HCT116 (cell line): Measurements from ENCODE around the gene MECP2. TPM values are rescaled to one million over a fixed set of nuclear protein-coding genes. Genes with fewer than 3 reads are reported as not detected.

Experiments used
- ATAC-seq: fragments of 200-7000 bp; cut with Tn5 transposase; 2 replicates; pipeline ENCODE4 v1.9.1; 2020; ENCODE audit warnings: mild to moderate bottlenecking, moderate library complexity
- BruUV-seq: library from RNA; stranded (reverse); fragments of 400-500 nt; replicated peaks from 2 replicates; lab custom pipeline; 2021; lab: Mats Ljungman, UMichigan
- CTCF ChIA-PET: fragments of 300-600 bp; sonication (Branson Sonifier 250); formaldehyde crosslinking; loops from one replicate; lab custom pipeline; 2021; ENCODE audit warnings: antibody characterized with exemption; lab: Charles Lee
- POLR2A ChIA-PET: fragments of 300-600, 350-600 bp; sonication (Branson Sonifier 250); formaldehyde crosslinking; loops from one replicate; lab custom pipeline; 2021; ENCODE audit warnings: antibody characterized with exemption; lab: Charles Lee
- RAD21 ChIA-PET, 2 experiments: fragments of 300-600 bp; sonication (Branson Sonifier 250); formaldehyde crosslinking; loops; one replicate each; lab custom pipeline; 2023; ENCODE audit warnings: low total read pairs in 2 of 2; ENCODE audit not compliant: uncharacterized antibody in 2 of 2, unreplicated experiment in 2 of 2, low non-redundant PET in 1 of 2; lab: Charles Lee
- DNase-seq: peaks from one replicate; pipeline ENCODE4 v3.0.0-alpha.2; 2010; ENCODE audit warnings: low read depth, low spot score
- H2AFZ ChIP-seq: fragments of 200-600 bp; shearing (Covaris generic), sonication (generic); 2 replicates; pipeline ENCODE4 v1.6.1; 2017; ENCODE audit warnings: low read depth, mixed run types, mixed read lengths, antibody characterized with exemption, low read length; ENCODE audit not compliant: poor library complexity, severe bottlenecking
- H3K27ac ChIP-seq: 2 replicates; pipeline ENCODE4 v1.5.1; 2012; ENCODE audit warnings: low read depth, low read length
- H3K27me3 ChIP-seq: fragments of 200-600 bp; sonication (generic); 2 replicates; pipeline ENCODE4 v1.6.1; 2016; ENCODE audit warnings: mixed run types, low read length, mixed read lengths; ENCODE audit not compliant: insufficient read depth
- H3K36me3 ChIP-seq, 2 experiments: fragments of 200-500 bp in 1 of 2; fragments of 200-600 bp in 1 of 2; sonication (Bioruptor generic) in 1 of 2; sonication (generic) in 1 of 2; 2 replicates each; pipeline versions ENCODE4 v1.5.1 to v1.6.1; 2014 to 2016; ENCODE audit warnings: low read length in 2 of 2, inconsistent platforms in 1 of 2, mixed read lengths in 1 of 2, mixed run types in 1 of 2; ENCODE audit not compliant: insufficient read depth in 2 of 2, control insufficient read depth in 1 of 2
- H3K4me1 ChIP-seq, 2 experiments: fragments of 200-600 bp in 1 of 2; sonication (generic) in 1 of 2; 2 replicates each; pipeline versions ENCODE4 v1.5.1 to v1.6.1; 2012 to 2017; ENCODE audit warnings: low read length in 2 of 2, inconsistent platforms in 1 of 2, mild to moderate bottlenecking in 1 of 2, mixed read lengths in 1 of 2, mixed run types in 1 of 2, moderate library complexity in 1 of 2; ENCODE audit not compliant: insufficient read depth in 2 of 2, control insufficient read depth in 1 of 2
- H3K4me2 ChIP-seq: fragments of 200-600 bp; sonication (generic); 2 replicates; pipeline ENCODE4 v1.6.1; 2017; ENCODE audit warnings: mixed run types, low read length, mixed read lengths
- H3K4me3 ChIP-seq, 2 experiments: fragments of 200-600 bp in 1 of 2; sonication (generic) in 1 of 2; replicated peaks in 1 of 2; 2 replicates each; pipeline ENCODE4 v1.5.1; 2011 to 2016; ENCODE audit warnings: low read length in 2 of 2, control low read depth in 1 of 2, low read depth in 1 of 2, mild to moderate bottlenecking in 1 of 2, mixed read lengths in 1 of 2, mixed run types in 1 of 2
- H3K79me2 ChIP-seq: fragments of 200-600 bp; sonication (generic); 2 replicates; pipeline ENCODE4 v1.6.1; 2017; ENCODE audit warnings: mild to moderate bottlenecking, mixed run types, low read length, moderate library complexity, mixed read lengths; ENCODE audit not compliant: insufficient read depth
- H3K9ac ChIP-seq: fragments of 200-600 bp; sonication (generic); 2 replicates; pipeline ENCODE4 v1.6.1; 2016; ENCODE audit warnings: low read length, mixed read lengths
- H3K9me2 ChIP-seq: fragments of 200-600 bp; sonication (generic), shearing (Covaris generic); 2 replicates; pipeline ENCODE4 v1.6.1; 2017; ENCODE audit warnings: mixed run types, mild to moderate bottlenecking, moderate library complexity; ENCODE audit not compliant: insufficient read depth
- H3K9me3 ChIP-seq, 2 experiments: fragments of 200-500 bp in 1 of 2; fragments of 200-600 bp in 1 of 2; sonication (Bioruptor generic) in 1 of 2; sonication (generic) in 1 of 2; 2 replicates each; pipeline ENCODE4 v1.6.1; 2014 to 2017; ENCODE audit warnings: low read length in 2 of 2, mixed read lengths in 2 of 2, inconsistent platforms in 1 of 2, low read depth in 1 of 2, mild to moderate bottlenecking in 1 of 2, mixed run types in 1 of 2, moderate library complexity in 1 of 2; ENCODE audit not compliant: control insufficient read depth in 1 of 2, insufficient read depth in 1 of 2
- H4K20me1 ChIP-seq: fragments of 200-600 bp; sonication (generic), shearing (Covaris generic); 2 replicates; pipeline ENCODE4 v1.6.1; 2017; ENCODE audit warnings: mixed run types, mild to moderate bottlenecking, moderate library complexity; ENCODE audit not compliant: insufficient read depth
- ATF3 ChIP-seq: IDR thresholded peaks from 2 replicates; pipeline ENCODE4 v1.6.1; 2012
- CBX3 ChIP-seq: IDR thresholded peaks from 2 replicates; pipeline ENCODE4 v1.6.1; 2012; ENCODE audit warnings: low read depth
- CTCF ChIP-seq, 3 experiments: fragments of 200-600 bp in 1 of 3; sonication (generic) in 1 of 3; IDR thresholded peaks in 2 of 3; conservative IDR thresholded peaks in 1 of 3; 2 replicates each; pipeline ENCODE4 v1.5.1; 2012 to 2017; ENCODE audit warnings: low read depth in 2 of 3, low read length in 2 of 3, antibody characterized with exemption in 1 of 3, borderline replicate concordance in 1 of 3, control low read depth in 1 of 3, mild to moderate bottlenecking in 1 of 3, mixed read lengths in 1 of 3, mixed run types in 1 of 3, moderate library complexity in 1 of 3; ENCODE audit not compliant: insufficient read depth in 1 of 3
- EGR1 ChIP-seq: IDR thresholded peaks from 2 replicates; pipeline ENCODE4 v1.6.1; 2012; ENCODE audit warnings: low read depth
- ELF1 ChIP-seq: IDR thresholded peaks from 2 replicates; pipeline ENCODE4 v1.6.1; 2012; ENCODE audit warnings: low read depth, borderline replicate concordance
- EZH2 ChIP-seq: fragments of 200-600 bp; sonication (generic); IDR thresholded peaks from 2 replicates; pipeline ENCODE4 v1.6.1; 2017; ENCODE audit warnings: antibody characterized with exemption, mixed run types
- EZH2phosphoT487 ChIP-seq: fragments of 200-600 bp; IDR thresholded peaks from 2 replicates; pipeline ENCODE4 v1.6.1; 2018; ENCODE audit warnings: antibody characterized with exemption, borderline replicate concordance
- FOSL1 ChIP-seq: IDR thresholded peaks from 2 replicates; pipeline ENCODE4 v1.6.1; 2012; ENCODE audit warnings: low read depth
- JUND ChIP-seq: IDR thresholded peaks from 2 replicates; pipeline ENCODE4 v1.6.1; 2012
- POLR2A ChIP-seq: IDR thresholded peaks from 2 replicates; pipeline ENCODE4 v1.7.0; 2011; ENCODE audit warnings: borderline replicate concordance; ENCODE audit not compliant: insufficient read depth, insufficient read length; ENCODE audit errors: extremely low read depth
- POLR2AphosphoS5 ChIP-seq: IDR thresholded peaks from 2 replicates; pipeline ENCODE4 v1.6.1; 2011; ENCODE audit warnings: mild to moderate bottlenecking, low read depth, low read length, moderate library complexity
- RAD21 ChIP-seq: IDR thresholded peaks from 2 replicates; pipeline ENCODE4 v1.6.1; 2012; ENCODE audit warnings: low read depth, mild to moderate bottlenecking
- YY1 ChIP-seq: IDR thresholded peaks from 2 replicates; pipeline ENCODE4 v1.6.1; 2011; ENCODE audit warnings: low read length, low read depth, moderate library complexity, mild to moderate bottlenecking; ENCODE audit not compliant: insufficient replicate concordance; ENCODE audit errors: extremely low read depth
- intact Hi-C: fragments of 100-400 bp; cut with micrococcal nuclease; formaldehyde crosslinking; loops from 2 replicates; pipeline ENCODE4 v1.10.0; 2022
- total RNA-seq: library from RNA; stranded (reverse); gene quantifications from one replicate; pipeline ENCODE4 v1.2.1, GENCODE V29; 2021; ENCODE audit not compliant: unreplicated experiment

Gene MECP2
- total RNA-seq, 1 experiment from 2014 or later, result 32.4 TPM

- intact Hi-C loops, result no loop called here
- Histone ChIP-seq H3K4me2 (0 out of 2 replicates have a peak overlapping the region, but pooled peaks have one; percentile 81), H3K9me2 (no peaks in the 10 kb centered on the region), H3K79me2 (peaks cover 30% of the 10 kb centered on the region), H2AFZ (no peak overlapping the region), H3K36me3 (0 out of 4 replicates have a peak, but pooled peaks cover 0 to 3% of the 10 kb centered on the region in 2 experiments), H3K4me3 (no peak overlapping the region), H3K4me1 (peaks cover 9 to 31% of the 10 kb centered on the region in 2 experiments), H3K9ac (peak overlapping the region; percentile 83; the same call in 1 of the 2 replicates), H4K20me1 (no peaks in the 10 kb centered on the region), H3K27me3 (no peaks in the 10 kb centered on the region), H3K27ac (no peak overlapping the region), H3K9me3 (no peaks in the 10 kb centered on the region)
- DNase-seq (no peak), ATAC-seq (no peak)
- CTCF ChIA-PET, result no interaction called here
- POLR2A ChIA-PET, result no interaction called here
- TF ChIP-seq FOSL1, result no peak
- no peak for TF ChIP-seq ELF1
- no peak for TF ChIP-seq JUND
- no peak for TF ChIP-seq EGR1
- no peak for TF ChIP-seq YY1
- TF ChIP-seq POLR2A, result no peak
- RAD21 ChIA-PET, result no interaction called here
- no TSS peak for BruUV-seq
Observed at GRCh38 chrX:154022108-154022507, 75.4 kb downstream of the MECP2 start.

GRCh38 chrX:154021131-154021611 is 76.3 kb downstream of the MECP2 start:
- Histone ChIP-seq H3K36me3 (peaks cover 0 to 5% of the 10 kb centered on the region in 2 experiments; a peak in 1 of 4 replicates), H3K27me3 (no peaks in the 10 kb centered on the region), H3K27ac (peak overlapping the region; percentile 88), H3K9me3 (no peaks in the 10 kb centered on the region), H2AFZ (no peak overlapping the region), H3K4me2 (peak overlapping the region; percentile 81), H3K4me3 (peak overlapping the region; percentile 56 to 69), H3K79me2 (peaks cover 40% of the 10 kb centered on the region), H3K4me1 (peaks cover 9 to 31% of the 10 kb centered on the region in 2 experiments), H4K20me1 (no peaks in the 10 kb centered on the region), H3K9me2 (no peaks in the 10 kb centered on the region), H3K9ac (peak overlapping the region; percentile 83)
- intact Hi-C loops, result no loop called here
- RAD21 ChIA-PET, result no interaction called here
- POLR2A ChIA-PET, result no interaction called here
- DNase-seq (no peak), ATAC-seq (peak; percentile 44)
- no peak for TF ChIP-seq EZH2phosphoT487
- no peak for TF ChIP-seq EZH2
- no peak for TF ChIP-seq ELF1
- TF ChIP-seq ATF3, result no peak
- TF ChIP-seq CTCF (IDR thresholded peaks at IDR 0.05 in 2 of 3, conservative IDR thresholded peaks at IDR 0.05 in 1 of 3; ENCODE audit: borderline replicate concordance in 1 of 3, insufficient read depth in 1 of 3, low read depth in 2 of 3, low read length in 2 of 3), result no peak
- TF ChIP-seq CBX3, result no peak
- TF ChIP-seq RAD21, result no peak
- TF ChIP-seq POLR2AphosphoS5, result no peak
- BruUV-seq, result no TSS peak
- CTCF ChIA-PET, result no interaction called here
